Cortex of kidney (tissue), 1 donor: ENCODE results near the gene ACSBG1.

Experiments
- DNase-seq: peaks from one replicate; lab custom pipeline; 2025; lab: John Stamatoyannopoulos, UW

ACSBG1 gene

DNA sequence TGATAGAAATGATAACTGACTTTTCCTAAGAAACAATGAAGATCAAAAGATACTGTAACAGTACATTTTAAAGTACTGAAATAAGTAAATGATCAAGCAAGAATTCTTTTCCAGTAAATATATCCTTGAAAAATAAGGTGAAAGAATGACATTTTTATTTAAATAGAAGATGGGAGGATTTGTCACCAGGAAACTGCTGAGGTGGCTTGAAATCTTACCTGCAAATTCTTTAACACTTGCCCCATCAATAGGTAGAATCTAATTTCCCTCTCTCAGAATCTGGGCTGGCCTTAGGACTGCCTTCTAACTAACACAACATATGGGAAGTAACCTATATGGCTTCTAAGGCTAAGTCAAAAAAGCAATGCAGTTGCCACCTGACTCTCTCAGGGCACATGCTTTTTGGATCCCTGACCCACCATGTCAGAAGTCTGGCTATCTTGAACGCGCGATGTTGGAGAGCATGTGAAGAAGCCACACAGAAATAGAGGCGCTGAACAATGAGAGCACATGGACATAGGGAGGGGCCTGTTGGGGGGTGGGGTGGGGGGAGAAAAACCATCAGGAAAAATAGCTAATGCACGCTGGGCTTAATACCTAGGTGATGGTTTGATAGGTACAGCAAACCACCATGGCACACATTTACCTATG, 11.5 kb downstream of the ACSBG1 start:
- no peak for DNase-seq

DNA sequence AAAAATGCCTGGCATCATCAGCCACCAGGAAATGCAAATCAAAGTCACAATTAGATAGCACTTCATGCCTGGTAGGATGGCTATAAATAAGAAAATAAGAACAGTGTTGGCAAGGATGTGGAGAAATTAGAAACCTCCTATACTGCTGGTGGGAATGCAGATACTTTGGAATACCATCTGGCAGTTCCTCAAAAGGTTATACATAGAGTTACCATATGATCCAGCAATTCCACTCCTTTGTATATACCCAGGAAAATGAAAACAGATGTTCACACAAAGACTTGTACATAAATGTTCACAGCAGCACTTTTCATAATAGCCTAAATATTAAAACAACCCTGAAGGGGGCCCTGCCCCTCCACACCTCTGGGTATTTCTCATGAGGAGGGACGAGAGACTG, 13.7 kb downstream of the ACSBG1 start:
- no peak for DNase-seq

DNA sequence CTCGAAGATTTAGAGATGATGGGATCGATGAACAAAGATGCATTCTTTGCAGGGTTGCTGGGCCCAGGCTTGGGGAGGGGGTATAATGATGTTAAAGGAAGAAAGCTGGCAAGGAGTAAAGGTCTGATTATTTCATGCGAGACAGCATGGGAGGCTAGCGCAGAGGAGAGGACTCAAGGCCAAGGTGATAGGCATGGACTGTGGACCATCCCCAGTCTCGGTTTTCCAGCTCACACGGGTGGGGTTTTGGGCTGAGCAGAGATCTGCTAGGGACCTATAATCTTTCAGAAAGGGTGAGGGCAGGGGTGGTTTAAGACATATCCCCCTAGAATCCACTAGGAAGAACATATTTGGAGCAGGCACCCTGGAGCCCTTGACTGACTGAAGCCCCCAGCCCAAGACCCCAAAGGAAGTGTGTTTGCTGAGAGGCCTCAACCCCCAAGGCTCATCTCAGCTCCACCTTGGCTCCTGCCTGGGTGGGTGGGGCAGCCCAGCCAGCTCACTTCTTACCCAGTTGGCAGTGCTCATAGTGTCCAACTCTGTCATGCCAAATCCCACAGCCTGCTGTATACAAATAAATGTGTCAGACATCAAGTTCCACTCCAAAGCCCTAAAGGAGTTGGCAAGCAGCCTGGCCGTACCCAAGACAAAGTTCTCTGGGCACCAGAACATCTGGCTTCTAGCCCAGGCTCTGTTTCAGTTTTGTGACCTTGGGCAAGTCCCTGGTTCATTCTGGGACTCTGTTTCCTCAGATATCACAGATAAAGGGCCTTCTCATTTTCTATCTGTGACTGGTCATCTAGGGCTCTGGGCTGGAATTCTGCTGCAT, 17.9 kb downstream of the ACSBG1 start:
- DNase-seq = no peak

DNA sequence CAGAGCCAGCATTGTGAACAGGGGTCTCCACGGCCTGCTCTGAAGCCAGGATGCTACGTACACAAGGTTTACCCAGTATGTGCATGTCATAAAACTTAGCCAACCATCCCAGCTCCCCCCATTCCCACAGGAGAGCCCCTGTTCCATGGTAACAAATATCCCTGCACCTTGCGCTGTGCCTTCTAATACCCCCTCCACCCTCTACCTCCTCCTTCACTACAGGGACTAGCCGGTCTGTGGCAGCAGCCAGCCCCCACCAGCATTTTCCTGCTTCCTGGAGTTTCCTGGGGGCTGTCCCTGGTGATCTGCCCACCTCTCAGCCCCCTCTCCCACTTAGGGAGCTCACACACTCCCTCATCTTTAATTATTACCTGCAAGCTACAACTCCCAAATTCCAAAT, 20.4 kb downstream of the ACSBG1 start:
- no peak for DNase-seq

DNA sequence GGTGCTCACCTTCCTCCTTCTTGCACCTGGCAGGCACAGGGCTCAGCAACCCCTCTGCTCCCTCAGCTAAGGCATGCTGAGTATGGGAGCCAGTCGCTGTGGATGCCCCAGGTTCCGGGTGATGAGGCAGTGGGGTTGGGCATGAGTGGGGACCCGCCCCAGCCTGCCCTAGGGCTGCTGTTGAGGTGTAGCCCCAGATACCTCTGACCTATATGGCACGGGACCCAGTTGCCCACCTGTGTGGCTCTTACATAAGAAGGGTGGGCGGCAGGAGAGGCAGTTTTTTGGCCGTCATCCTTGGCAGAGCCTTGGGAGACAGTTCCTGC, 21.0 kb downstream of the ACSBG1 start:
- no peak for DNase-seq

DNA sequence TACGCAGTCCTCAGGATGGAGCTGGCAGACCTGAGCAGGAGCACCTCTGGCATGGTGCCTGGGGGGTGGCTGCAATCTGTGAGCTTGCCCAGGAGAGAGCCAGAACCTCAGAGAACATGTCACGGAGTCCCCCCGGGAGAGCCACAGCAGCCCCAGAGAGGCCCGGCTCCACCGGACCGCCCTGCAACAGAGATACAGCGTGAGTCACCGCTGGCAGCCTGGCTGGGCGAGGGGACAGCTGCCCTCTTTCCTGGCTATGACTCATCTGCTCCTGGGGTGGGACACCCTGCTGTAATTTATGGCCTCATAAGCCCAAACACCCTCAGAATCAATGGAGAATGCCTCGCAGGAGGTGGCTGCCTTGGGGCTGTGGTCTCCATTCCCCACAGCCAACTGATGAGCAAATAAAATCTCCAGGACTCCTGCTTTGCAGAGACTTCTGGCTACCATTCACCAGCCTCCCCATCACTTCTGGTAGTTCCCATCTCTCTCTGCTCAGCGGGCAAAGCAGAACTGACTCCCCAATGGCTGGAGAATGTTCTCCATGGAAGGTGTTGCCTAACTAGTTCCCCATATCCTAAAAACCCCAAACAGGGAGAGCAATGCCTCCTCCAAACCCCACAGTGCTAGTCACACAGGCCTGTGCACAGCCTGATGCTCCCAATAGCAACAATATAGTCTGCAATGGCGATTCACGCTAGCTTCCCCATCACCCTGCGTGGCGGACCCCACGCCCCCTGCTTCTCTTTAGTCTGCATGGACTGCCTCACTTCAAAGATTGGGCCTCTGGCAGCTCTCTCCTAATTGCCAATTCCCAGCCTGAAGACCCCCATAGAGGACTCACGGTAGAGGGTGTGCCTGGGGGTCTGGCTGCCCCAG, 21.6 kb downstream of the ACSBG1 start:
- DNase-seq = no peak

DNA sequence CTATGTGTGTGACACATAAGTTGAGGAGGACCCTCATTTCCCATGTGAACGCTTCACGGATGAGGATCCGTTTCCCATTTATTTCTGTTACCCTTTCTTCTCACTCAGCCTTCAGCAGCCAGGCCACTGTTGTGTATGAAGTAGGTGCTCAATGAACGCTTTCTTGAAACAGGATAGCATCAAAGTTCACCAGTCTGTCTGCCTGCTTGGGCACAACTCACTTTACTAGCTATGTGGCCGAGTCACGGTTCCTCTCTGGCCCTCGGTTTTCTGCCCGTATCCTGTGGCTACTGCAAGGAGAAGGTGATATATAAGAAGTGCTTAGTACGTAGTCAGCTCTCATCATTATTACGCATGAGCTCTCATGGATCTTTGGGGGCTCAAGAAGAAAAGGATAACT, 22.4 kb downstream of the ACSBG1 start:
- no peak for DNase-seq

DNA sequence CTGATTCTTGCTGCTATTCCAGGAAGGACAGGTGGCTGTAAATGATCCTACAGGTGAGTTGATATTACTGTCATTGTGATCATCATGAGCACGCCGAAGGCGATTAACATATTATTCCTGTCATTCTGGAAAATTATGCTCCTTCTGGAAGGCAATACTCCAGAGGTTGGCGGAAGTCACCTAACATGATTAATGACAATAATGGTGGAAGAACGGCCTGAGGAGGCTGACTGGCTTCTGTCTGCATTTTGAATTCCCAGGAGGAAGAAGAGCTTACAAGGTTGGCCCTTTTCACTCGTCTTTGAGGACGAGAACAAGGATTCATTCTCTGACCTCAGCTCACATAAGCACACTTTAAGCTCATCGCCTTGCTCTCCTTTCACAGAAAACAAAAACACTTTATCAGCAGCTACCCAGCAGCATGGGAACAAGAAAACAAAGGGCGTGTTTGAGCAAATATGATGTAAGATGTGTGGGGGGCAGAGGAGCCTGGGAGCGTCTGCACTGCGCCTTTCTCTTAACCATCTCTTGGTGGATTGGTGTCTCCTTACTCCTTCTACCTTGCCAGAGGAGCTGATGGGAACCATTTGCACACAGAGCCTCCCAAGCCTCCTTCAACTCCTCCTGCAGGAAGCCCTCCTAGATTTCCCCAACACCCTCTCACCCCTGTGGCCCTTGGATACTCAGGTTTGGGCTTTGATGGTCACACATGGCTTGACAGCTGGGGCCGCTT, 23.0 kb downstream of the ACSBG1 start:
- no peak for DNase-seq

DNA sequence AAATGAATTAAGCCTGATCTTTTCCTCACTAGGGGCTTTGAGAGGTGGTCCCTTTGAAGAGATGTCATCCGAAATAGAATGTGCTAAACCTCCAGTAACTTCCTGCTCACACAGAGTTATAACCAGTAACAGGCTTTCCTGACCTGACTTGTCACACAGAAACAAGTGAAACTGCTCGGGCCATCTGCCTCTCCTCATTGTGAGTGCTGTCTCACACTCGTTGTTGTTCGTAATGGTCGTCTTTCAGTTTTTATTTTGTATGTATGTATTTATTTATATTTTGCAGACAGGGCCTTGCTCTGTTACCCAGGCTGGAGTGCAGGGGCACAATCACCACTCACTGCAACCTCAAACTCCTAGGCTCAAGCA, 24.0 kb downstream of the ACSBG1 start:
- no peak for DNase-seq

DNA sequence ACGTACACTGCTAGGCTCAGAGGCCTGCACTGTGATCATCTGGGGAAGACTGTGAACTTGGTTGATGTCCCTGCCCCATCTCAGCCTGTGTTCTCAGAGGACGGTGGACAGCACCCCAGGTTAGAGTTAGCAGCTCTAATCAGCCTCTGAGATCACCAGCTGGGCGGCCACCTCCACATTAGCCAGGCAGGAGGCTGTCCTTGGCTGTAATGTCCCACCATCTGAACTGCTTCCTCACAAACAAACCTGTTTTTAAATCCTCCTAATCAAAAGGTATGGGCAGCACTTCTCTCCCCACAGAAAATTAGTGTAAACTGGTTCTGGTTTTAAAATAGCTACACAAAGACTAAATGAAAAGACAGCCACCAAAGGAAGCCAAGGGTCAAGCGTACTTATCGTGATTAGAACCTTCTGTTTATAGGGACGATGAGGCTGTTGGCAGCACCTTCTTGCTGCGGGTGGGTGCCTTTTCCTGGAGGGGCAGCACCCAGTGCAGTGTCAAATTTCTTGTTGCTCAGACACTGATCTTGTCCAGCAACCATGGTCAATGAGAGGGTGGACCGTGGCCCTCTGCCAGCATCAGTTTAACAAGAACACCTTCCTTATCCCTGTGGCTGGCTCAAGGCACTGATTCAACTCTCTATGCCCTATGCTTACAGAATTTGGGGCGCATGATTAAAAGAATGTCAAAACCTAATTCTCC, 24.6 kb downstream of the ACSBG1 start:
- DNase-seq = no peak

DNA sequence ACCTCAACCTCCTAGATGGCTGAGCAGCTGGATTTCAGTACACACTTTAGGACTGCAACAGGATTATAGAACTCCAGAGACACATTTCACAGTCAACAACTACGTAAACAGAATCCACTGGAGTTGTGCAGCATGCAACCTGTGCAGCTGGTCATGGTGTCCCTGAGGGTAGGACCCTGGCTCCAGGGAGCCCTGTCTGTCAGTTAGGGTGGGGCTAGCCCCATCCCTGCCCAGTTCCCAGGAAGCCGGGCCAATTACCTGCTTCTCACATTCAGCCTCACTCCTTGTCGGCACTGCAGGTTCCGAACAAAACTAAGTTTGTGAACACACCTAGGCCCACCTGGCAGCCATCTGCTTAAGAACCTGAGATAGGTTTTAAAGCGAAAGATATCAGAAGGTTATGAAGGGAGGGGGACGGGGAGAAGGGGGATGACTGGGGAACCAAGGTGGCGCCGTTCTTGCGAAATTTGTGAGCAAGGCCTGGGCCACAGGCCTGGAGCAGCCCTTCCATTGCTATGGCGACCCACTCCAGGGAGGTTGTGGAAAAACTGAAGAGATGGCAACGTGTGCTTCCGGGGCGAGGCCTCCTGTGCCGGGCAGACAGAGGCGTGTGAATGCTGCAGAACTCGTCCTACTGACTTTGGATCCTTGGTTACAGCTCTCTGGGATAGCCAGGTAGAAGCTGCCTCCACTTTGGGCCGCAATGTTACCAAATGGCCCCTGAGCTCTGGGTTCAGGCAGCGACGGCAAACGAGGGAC, 25.3 kb downstream of the ACSBG1 start:
- no peak for DNase-seq

DNA sequence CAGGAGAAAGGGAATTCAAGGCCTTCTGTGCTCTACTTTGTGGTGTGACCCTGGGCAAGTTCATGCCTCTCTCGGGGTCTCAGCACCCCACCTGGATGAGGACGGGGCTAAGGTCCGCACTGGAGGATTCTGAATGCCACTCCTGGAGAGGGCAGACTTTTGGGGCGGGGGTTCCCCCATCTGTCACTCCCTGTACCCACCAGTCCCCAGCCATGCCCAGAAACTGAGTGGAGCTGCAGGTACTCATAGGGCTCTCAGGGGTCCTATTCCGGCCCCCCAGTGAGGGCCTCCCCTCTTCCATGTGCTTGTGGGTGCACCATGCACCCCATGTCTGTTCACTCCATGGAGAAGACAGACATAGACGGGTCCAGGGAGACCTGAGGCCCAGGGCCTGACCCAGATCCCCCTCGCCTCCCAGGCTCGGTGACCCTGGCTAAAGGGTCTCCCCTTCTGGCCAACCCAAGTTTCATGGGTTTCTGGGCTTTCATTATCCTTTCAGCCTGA, 26.0 kb downstream of the ACSBG1 start:
- no peak for DNase-seq

DNA sequence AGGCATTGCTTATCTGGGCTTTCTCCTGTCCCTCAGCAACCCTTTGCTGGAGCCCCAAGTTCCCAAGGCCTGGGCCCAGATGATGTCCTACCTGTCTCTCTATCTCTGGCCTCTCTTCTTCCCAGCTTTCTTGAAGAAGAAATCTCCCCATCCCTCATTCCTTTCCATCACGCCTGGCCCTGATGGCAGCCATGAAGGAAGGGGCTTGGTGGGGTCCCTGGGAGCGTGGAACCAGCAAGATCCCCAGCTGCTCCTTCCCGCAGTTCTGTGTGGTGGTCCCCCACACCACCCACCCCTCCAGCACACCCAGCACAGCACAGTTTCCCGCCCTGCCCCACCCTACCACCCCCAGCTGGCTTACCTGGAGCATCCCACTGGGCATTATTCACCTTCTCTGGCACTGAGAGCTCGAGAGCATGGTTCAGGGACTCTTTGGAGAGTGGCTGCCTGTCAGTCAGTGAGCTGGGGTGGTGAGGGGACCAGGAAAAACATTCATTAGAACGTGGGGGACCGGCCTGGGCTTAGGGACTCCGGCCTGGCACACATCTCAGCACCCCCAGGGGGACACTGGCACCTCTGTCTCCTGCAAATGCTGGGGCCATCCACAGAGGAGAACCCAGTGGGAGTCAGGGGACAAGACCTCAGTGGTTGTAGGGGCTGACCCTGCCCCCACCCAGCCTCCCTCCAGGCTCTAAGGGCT, 26.6 kb downstream of the ACSBG1 start:
- no peak for DNase-seq

DNA sequence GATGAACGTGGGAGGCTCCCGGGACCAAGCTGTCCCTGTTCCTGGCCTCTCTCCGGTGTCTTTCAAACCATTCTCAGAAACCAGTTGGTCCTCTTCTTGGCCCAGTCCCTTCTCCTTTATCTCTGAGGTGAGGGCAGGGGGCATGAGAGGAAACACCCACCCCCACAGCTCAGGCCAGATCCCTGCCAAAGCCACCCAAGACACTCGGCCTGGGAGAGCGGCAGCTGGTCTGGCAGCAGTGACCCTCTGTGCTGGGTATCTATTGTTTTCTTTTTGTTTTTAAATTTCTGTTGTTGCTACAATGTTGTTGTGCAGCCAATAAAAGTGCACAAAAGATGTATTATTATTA, 27.3 kb downstream of the ACSBG1 start:
- no peak for DNase-seq

DNA sequence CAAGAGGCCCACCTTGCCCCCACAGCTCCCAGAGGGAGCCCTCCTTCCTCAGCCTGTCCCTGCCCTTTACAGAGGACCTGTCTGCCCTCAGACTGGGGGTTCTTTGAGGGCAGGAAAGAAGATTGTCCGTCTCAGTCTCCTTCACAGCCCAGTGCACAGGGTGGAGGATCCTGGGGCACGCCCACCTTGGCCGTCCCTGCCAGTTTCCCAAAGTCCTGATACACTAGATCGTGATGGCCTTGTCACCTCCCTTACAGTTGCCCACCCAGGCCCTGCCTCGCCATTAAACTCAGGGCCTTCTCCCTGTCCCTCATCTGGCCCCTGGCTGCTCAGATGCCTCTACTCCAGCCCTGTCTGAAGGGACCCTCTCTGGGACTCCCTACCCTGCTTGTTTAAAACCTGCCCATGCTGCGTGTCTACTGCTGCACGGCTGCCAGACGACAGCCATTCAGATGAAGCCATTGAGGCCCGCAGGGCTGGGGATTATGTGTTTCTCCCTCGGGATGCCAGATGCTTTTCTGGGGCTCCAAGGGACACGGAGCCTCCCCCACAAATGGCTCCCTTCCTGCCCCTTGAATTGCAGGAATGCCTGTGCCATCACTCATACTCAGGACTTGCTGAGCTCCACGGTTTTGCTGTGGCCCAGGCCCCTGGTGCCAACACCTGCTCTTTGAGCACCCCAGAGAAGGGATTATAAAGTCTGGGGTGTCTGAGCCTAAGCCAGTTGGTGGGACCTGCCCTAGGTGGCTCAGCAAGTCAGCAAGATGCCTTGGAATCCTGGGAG, 27.8 kb downstream of the ACSBG1 start:
- DNase-seq = no peak

DNA sequence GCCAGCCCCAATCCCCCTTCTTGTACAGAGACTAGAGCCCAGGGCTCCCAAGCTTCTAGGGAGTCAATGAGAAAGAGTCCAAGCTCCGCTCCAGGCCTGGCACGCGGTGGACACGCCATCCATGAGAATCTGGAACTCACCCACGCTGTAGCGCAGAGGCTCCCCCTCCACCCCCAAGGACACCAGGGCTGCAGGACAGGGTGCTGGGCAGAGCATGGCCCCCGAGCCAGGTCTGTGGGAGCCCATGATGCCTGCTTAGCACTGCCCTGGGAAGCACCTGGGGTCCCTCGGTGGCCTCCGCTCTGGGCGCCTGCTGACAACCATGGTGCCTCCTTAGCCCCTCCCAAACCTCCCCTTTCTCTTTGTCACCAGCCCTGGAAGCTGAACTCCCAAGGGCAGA, 28.5 kb downstream of the ACSBG1 start:
- no peak for DNase-seq

DNA sequence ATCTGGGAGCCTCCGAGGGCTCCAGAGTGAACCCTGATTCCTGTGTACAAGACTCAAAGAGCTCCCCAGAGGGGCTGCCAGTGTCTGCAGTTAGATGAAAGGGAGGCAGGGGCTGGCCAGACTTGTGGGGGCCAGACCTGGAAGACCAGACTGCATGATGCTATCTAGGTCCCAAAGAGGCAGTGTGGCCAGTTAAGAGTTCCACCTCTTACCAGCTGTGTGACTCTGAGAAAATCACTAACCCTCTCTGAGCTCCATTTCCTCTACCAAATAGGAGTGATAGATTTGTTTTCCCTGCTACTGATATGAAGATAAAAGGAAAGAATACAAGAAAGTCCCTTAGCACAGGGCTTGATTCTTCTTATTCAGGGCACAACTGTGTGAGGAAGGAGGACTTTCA, 29.0 kb downstream of the ACSBG1 start:
- no peak for DNase-seq

DNA sequence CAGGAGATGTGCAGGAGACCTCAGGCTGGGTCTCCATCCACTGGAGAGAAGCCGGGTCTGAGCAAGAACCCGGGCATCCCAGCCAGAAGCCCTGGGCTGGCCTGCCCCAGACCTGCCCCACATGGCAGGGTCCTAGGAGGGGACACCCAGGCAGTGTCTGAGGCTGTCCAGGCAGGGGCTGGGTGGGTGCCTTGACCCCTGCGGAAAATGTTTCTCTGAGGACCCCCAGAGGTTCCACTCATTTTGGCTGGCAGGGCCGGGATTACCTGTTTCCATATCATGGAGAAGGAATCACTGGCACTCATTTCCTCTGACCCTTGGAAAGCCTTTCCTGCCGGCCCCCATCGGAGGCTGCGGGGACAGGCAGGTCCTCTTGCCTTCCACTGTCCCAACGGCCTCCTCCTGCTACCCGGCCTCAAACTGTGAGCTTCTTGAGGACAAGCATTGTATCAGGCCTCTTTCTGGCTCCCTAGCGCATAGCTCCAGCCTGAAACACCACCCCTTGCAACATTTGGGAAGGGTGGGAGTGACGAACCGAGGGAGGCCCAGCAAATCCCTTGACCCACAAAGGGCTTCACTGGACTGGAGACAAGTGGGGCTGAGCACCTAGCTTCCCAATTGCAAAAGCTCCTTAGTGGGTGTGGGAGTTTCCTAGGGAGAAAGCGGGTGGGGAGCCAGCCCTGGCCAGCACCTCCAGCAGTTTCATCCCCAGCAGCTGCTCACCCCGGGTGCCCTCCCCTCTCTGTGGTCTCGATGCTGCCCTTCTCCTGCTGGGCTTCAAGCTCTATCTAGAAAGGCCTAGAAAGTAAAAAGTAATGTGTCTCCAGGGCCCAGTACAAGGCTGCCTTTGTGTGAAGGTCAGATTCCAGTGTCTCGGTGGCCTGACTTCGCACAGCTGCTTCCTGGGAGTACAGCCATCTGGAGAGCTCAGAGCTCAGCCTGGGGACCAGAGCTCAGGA, 29.7 kb downstream of the ACSBG1 start:
- no peak for DNase-seq
